Stimulated activated CD4-positive, alpha-beta T cell treated with anti-CD3 and anti-CD28 coated beads, TNF-alpha, amount 100 ng/mL, for 1 hour (primary cell): ENCODE measurements around the gene CELA2A.
"Not testable (repeated sequence)": the region's sequence is repeated elsewhere in the genome, so short reads cannot be mapped to it uniquely, and the experiment has no call there.

ENCODE experiments used
- DNase-seq, 3 donors: peaks; one replicate each; pipeline ENCODE4 v3.0.0-alpha.2; 2020; ENCODE audit warnings: low read depth in 3 of 3, low spot score in 1 of 3

The CELA2A gene

GRCh38 chr1:15444468-15445389 lies 11.8 kb upstream of the CELA2A start:
- DNase-seq: no peak

- no peak for DNase-seq
These were observed 11.0 kb upstream of the CELA2A start for GRCh38 chr1:15445390-15446122.

- no peak for DNase-seq
These were observed 10.3 kb upstream of the CELA2A start for GRCh38 chr1:15446212-15446611.

- no peak for DNase-seq
These were observed 7.6 kb upstream of the CELA2A start for GRCh38 chr1:15448877-15449462.

- DNase-seq: no peak
These were observed 7.0 kb upstream of the CELA2A start for GRCh38 chr1:15449567-15449966.

- no peak for DNase-seq
These were observed 5.4 kb upstream of the CELA2A start for GRCh38 chr1:15451014-15451722.

GRCh38 chr1:15452216-15452615 lies 4.3 kb upstream of the CELA2A start:
- no peak for DNase-seq

- DNase-seq: no peak
These were observed 3.5 kb upstream of the CELA2A start for GRCh38 chr1:15452866-15453571.

- no peak for DNase-seq
These were observed 2.8 kb upstream of the CELA2A start for GRCh38 chr1:15453734-15454133.

- DNase-seq: no peak
These were observed 2.3 kb upstream of the CELA2A start for GRCh38 chr1:15454256-15454655.

- DNase-seq: no peak
These were observed 1.0 kb upstream of the CELA2A start for GRCh38 chr1:15455522-15455921.

- DNase-seq: no peak
These were observed 1.1 kb downstream of the CELA2A start for GRCh38 chr1:15457585-15457984.

- DNase-seq: not testable (repeated sequence)
These were observed 1.9 kb downstream of the CELA2A start for GRCh38 chr1:15458388-15458787.

- no peak for DNase-seq
These were observed 3.5 kb downstream of the CELA2A start for GRCh38 chr1:15459771-15460707.

- DNase-seq: no peak
These were observed 4.2 kb downstream of the CELA2A start for GRCh38 chr1:15460708-15461095.

- not testable (repeated sequence) for DNase-seq
These were observed 6.7 kb downstream of the CELA2A start for GRCh38 chr1:15463064-15463800.

GRCh38 chr1:15463926-15464322 lies 7.4 kb downstream of the CELA2A start:
- DNase-seq: not testable (repeated sequence)

GRCh38 chr1:15465674-15466073 lies 9.1 kb downstream of the CELA2A start:
- no peak for DNase-seq
